ENCODE data around the gene ANKIB1.

The ANKIB1 gene

DNA sequence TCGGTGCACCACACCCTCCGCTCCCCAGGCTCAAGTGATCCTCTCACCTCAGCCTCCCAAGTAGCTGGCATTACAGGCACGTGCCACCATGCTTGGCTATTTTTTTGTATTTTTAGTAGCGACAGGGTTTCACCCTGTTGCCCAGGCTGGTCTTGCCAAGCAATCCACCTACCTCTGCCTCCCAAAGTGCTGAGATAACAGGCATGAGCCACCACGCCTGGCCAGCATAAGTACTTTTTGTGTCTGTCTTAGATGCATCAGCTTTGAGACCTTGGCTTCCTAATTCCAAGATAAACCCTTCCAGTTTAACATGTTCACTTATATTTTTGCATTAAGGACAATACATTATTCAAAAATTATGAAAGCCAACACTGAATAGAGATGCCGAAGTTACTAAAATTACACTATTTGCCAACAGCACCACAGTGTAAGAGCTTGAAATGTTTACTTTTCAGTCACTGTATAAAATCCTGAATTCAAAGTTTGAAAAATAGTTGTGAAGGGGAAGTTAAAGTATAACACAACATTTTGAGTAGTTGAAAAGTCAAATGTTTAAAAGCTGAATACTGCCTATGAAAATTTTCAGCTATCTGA lies 36.5 kb downstream of the ANKIB1 start:
- Histone ChIP-seq H3K4me3 (no peak overlapping the region), H3K9me3 (no peaks in the 10 kb centered on the region), H3K27me3 (ENCODE audit: low read depth) (no peaks in the 10 kb centered on the region), H3K4me1 (no peaks in the 10 kb centered on the region), H3K36me3 (replicated peaks) (no peaks in the 10 kb centered on the region)
- in situ Hi-C loops (cut with MboI; ENCODE audit: low sequenced_read_pairs): no loop called here
- no peak for DNase-seq (ENCODE audit: low spot score in 2 of 2)

DNA sequence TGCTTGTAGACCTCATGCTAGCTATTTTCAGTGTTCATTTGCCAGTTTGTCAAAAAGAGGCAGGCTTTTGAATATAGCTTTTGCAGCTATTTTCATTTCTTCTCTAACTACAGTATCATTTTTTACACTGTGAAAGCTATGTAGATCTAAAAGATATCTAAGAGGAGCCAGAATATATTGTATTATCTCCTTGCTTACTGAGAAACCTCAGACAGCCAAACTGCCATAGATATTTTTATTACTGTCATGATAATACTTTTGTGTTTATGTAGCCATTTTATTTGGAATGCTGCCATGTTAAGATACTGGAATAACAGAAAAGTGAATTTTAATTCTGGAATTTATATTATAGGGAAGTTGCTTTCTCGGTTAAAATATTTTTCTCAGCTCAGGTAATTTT lies 37.2 kb downstream of the ANKIB1 start:
- no peaks in the 10 kb centered on the region for H3K4me1 ChIP-seq
- H3K27me3 ChIP-seq (ENCODE audit: low read depth): no peaks in the 10 kb centered on the region
- H3K9me3 ChIP-seq: no peaks in the 10 kb centered on the region
- no peak overlapping the region for H3K4me3 ChIP-seq
- DNase-seq (ENCODE audit: low spot score in 2 of 2): no peak
- in situ Hi-C loops (cut with MboI; ENCODE audit: low sequenced_read_pairs): no loop called here
- H3K36me3 ChIP-seq (replicated peaks): no peaks in the 10 kb centered on the region

DNA sequence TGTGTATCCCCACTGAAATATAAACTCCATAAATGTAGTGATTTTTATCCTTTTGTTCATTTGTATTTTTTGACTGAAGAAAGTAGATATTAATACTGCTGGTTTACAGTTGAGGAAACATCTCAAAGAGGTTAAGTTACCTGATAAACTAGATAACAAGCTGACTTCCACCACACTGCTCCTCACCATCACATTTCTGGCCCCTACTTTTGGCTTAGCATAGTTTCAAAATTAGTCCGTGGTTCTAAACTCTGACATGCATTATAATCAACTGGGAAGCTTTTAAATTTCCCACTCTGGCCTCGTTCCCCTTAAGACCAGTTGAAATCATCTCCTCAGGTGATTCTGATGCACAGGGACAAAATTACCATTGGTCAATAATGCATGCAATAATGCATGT lies 43.5 kb downstream of the ANKIB1 start:
- H3K9me3 ChIP-seq: no peaks in the 10 kb centered on the region
- H3K36me3 ChIP-seq (replicated peaks): no peaks in the 10 kb centered on the region
- H3K4me3 ChIP-seq: no peak overlapping the region
- H3K27me3 ChIP-seq (ENCODE audit: low read depth): no peaks in the 10 kb centered on the region
- DNase-seq (ENCODE audit: low spot score in 2 of 2): no peak
- H3K4me1 ChIP-seq: peaks cover 17% of the 10 kb centered on the region
- in situ Hi-C loops (cut with MboI; ENCODE audit: low sequenced_read_pairs): no loop called here

DNA sequence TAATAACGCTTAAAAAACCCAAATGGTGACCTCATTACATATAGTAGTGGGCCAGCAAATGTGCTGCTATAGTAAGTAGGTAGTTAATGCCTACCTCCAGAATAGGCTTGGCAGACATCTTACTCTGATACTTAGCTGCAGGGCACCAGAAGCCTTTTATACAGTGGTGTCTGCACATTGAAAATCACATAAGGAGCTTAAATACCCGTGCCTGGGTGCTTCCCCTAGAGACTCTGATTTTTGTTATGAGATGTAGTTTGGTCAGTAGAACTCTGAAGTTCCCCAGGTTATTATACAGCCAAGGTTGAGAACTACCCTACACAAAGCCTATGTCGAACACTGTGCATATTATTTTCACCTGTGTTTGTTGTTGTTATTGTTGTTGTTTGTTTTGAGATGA lies 47.2 kb downstream of the ANKIB1 start:
- Histone ChIP-seq H3K4me1 (peaks cover 34% of the 10 kb centered on the region), H3K27me3 (ENCODE audit: low read depth) (no peaks in the 10 kb centered on the region), H3K4me3 (no peak overlapping the region), H3K36me3 (replicated peaks) (peaks cover 3% of the 10 kb centered on the region; the same call in 1 of the 2 replicates), H3K9me3 (no peaks in the 10 kb centered on the region)
- DNase-seq (ENCODE audit: low spot score in 2 of 2): peak; percentile 36 to 54
- in situ Hi-C loops (cut with MboI; ENCODE audit: low sequenced_read_pairs): no loop called here

DNA sequence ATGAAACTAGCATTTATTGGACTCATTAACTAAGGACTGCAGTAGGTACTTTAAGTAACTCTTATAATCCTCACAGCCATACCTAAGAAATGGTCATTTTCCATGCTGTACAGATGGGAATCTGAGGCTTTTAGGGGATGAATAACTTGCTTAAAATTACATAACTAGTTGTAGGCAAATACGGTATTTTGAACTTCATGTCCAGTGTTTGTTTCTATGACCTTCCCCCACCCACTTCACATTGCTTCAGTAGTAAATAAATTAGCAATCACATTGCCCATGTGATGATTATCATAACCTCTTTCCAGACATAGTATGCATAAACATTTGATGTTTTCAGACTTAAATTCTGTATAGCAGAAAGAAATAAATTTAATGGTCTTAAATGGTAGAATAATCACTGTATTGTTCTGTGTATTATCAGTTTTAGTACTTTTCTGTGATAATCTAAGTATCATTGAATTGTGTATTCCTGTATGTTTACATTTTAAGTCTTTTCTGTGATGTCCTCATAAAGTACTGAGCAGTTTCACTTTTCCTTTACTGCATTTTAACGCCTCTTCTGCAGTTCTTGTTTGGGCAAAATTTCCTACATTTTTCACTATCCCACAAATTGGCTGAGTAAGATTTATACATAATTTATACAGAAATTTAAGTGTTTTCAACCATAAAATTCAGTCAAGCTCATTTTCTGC lies 48.3 kb downstream of the ANKIB1 start:
- in situ Hi-C loops (cut with MboI; ENCODE audit: low sequenced_read_pairs): no loop called here
- Histone ChIP-seq H3K9me3 (no peaks in the 10 kb centered on the region), H3K4me1 (peaks cover 34% of the 10 kb centered on the region), H3K36me3 (replicated peaks) (peaks cover 3% of the 10 kb centered on the region; the same call in 1 of the 2 replicates), H3K4me3 (no peak overlapping the region), H3K27me3 (ENCODE audit: low read depth) (no peaks in the 10 kb centered on the region)
- DNase-seq (ENCODE audit: low spot score in 2 of 2): no peak

DNA sequence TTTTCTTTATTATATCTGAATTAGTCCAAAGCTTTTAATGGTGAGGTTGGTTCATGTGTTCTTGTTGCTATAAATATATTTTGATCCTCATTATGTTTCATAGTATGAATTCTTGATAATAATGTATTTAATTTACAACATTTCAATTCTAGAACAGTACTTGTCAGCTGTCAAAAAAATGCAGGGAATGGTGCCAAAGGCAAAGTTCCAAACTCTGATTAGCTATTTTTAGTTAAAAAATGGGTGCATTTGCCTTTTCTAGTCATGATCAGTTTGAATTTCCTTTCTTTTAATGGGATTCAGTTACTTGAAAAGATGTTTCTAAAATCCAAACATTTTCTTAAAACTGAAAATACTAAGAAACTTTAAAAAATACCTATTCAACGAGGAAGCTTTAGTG lies 49.6 kb downstream of the ANKIB1 start:
- no peaks in the 10 kb centered on the region for H3K27me3 ChIP-seq (ENCODE audit: low read depth)
- DNase-seq (ENCODE audit: low spot score in 2 of 2): no peak
- H3K4me1 ChIP-seq: peaks cover 34% of the 10 kb centered on the region
- in situ Hi-C loops (cut with MboI; ENCODE audit: low sequenced_read_pairs): no loop called here
- no peak overlapping the region for H3K4me3 ChIP-seq
- peaks cover 3% of the 10 kb centered on the region; the same call in 1 of the 2 replicates for H3K36me3 ChIP-seq (replicated peaks)
- no peaks in the 10 kb centered on the region for H3K9me3 ChIP-seq

DNA sequence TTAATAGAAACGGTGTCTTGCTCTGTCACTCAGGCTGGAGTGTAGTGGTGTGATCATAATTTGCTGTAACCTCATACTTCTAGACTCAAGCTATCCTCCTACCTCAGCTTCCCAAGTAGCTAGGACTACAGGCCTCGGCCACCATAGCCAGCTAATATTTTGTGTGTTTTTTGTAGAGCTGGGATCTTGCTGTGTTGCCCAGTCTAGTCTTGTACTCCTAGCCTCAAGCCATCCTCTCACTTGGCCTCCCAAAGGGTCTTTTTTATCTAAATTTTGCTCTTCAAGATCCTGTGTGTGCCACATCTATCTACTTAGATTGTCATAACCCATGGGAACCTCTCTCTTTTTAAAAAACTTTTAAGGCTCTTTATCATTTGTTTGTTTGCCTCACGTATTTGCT lies 50.5 kb downstream of the ANKIB1 start:
- Histone ChIP-seq H3K4me3 (no peak overlapping the region), H3K36me3 (replicated peaks) (peaks cover 3% of the 10 kb centered on the region; the same call in 1 of the 2 replicates), H3K9me3 (no peaks in the 10 kb centered on the region), H3K27me3 (ENCODE audit: low read depth) (no peaks in the 10 kb centered on the region), H3K4me1 (peaks cover 34% of the 10 kb centered on the region)
- DNase-seq (ENCODE audit: low spot score in 2 of 2): no peak
- in situ Hi-C loops (cut with MboI; ENCODE audit: low sequenced_read_pairs): no loop called here

DNA sequence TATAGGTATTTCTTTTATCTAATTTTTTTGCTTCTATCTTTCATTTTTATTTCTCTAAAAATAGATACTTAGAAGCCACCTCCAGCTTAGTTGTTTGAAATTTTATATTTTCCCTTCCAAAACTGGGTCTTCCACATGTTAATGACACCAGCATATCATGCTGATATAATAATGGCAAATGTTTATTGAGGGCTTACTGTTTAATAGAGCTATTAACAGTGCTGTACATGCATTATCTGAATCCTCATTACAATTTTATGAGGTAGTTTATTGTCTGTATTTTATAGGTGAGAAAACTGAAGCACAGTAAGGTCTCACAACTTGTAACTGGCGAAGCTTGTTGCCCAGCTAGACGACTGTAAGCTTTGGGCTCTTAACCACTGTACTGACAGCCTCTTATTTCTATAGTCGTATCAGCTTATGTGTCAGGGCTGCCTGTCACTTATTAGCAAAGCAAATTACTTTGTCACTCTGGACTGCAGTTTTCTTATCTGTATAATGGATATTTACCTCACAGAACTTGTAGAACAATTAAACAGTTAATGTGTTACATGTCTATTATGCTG lies 51.2 kb downstream of the ANKIB1 start:
- no peak overlapping the region for H3K4me3 ChIP-seq
- DNase-seq (ENCODE audit: low spot score in 2 of 2): no peak
- H3K4me1 ChIP-seq: peaks cover 34% of the 10 kb centered on the region
- peaks cover 3% of the 10 kb centered on the region; the same call in 1 of the 2 replicates for H3K36me3 ChIP-seq (replicated peaks)
- in situ Hi-C loops (cut with MboI; ENCODE audit: low sequenced_read_pairs): no loop called here
- H3K27me3 ChIP-seq (ENCODE audit: low read depth): no peaks in the 10 kb centered on the region
- H3K9me3 ChIP-seq: no peaks in the 10 kb centered on the region

DNA sequence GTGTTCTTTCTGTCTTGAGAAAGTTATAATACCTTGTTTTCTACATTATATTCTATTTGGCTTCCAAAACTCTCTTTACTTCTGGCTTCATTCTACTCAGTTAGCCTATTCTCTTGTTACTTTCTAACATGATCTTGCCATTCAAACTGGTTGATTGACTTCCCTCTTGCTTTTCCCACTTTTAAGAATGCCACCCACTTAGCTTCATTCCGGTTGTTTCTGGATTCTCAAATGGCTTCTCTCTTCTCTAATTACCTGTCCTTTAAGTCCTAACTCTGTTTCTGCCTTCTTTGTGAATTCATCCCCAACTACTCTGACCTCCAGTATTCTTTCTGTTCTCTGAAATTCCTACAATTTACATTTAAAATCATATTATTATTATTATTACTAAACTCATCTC lies 52.0 kb downstream of the ANKIB1 start:
- no peak for DNase-seq (ENCODE audit: low spot score in 2 of 2)
- Histone ChIP-seq H3K4me3 (no peak overlapping the region), H3K27me3 (ENCODE audit: low read depth) (no peaks in the 10 kb centered on the region), H3K36me3 (replicated peaks) (peaks cover 3% of the 10 kb centered on the region; the same call in 1 of the 2 replicates), H3K9me3 (no peaks in the 10 kb centered on the region), H3K4me1 (peaks cover 34% of the 10 kb centered on the region)
- in situ Hi-C loops (cut with MboI; ENCODE audit: low sequenced_read_pairs): no loop called here

DNA sequence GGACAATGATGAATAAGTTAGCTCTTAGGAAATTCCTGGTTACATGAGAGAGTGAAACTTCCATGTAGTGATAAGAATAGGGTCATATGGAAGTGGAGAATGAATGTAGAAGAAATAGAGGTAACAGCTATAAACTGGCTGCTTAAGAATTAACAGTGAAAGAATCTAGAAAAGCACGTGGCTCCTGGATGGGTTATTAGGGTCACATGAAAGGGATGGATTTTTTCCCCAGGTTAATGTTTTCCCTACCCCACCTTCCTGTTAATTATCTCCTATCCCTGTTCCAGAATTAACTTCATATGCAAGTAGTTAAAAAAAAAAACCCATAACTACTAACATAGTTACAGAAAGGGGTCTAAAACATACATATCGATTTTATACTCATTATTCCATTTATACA lies 58.0 kb downstream of the ANKIB1 start:
- no peak for DNase-seq (ENCODE audit: low spot score in 2 of 2)
- in situ Hi-C loops (cut with MboI; ENCODE audit: low sequenced_read_pairs): no loop called here
- H3K36me3 ChIP-seq (replicated peaks): no peaks in the 10 kb centered on the region

DNA sequence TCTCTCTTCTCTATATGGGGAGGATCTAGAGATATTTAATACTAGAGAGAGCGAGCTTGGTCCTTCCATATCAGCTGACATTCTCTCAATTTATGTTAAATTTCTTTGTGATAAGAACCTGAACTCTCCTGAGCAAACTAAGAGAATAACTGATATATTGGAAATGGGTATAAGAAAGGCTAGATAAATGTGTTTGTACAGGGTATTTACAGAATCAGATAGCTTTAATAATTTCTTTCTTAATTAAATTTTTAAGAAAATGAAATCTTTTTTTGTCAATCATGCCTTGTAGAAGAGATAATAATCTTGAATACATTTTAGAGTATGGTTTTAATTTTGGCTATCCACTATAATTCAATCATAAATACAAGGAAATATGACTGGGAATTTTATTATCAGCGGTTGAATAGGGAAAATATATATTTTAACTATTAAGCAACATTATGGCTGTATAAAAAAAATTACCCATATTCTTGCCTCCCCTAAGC lies 58.7 kb downstream of the ANKIB1 start:
- H3K27me3 ChIP-seq (ENCODE audit: low read depth): no peaks in the 10 kb centered on the region
- H3K36me3 ChIP-seq (replicated peaks): no peaks in the 10 kb centered on the region
- H3K4me1 ChIP-seq: no peaks in the 10 kb centered on the region
- in situ Hi-C loops (cut with MboI; ENCODE audit: low sequenced_read_pairs): no loop called here
- DNase-seq (ENCODE audit: low spot score in 2 of 2): no peak
- no peak overlapping the region for H3K4me3 ChIP-seq
- H3K9me3 ChIP-seq: no peaks in the 10 kb centered on the region

More for the DNA sequence above, 58.0 kb downstream of the ANKIB1 start:
- H3K4me3 ChIP-seq: no peak overlapping the region
- no peaks in the 10 kb centered on the region for H3K27me3 ChIP-seq (ENCODE audit: low read depth)
- H3K9me3 ChIP-seq: no peaks in the 10 kb centered on the region
- no peaks in the 10 kb centered on the region for H3K4me1 ChIP-seq

DNA sequence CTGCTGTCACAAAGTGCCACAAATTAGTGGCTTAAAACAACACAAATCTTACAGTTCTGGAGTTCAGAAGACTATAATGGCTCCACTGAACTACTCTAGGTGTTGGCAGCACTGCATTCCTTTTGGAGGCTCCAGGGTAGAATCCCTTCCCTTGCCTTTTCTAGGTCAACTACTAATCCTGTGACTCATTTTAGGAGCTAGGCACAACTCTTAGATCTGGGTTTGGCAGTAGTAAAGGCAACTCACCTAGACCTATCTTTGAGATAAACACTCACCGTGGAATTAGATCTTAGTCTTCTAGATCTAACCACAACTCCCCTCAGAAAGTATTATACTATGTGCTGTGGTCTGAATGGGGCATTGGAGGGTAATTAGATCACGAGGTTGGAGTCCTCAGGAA lies 60.4 kb downstream of the ANKIB1 start:
- no peaks in the 10 kb centered on the region for H3K4me1 ChIP-seq
- no peak overlapping the region for H3K4me3 ChIP-seq
- in situ Hi-C loops (cut with MboI; ENCODE audit: low sequenced_read_pairs): no loop called here
- H3K36me3 ChIP-seq (replicated peaks): no peaks in the 10 kb centered on the region
- H3K27me3 ChIP-seq (ENCODE audit: low read depth): no peaks in the 10 kb centered on the region
- no peaks in the 10 kb centered on the region for H3K9me3 ChIP-seq
- no peak for DNase-seq (ENCODE audit: low spot score in 2 of 2)

DNA sequence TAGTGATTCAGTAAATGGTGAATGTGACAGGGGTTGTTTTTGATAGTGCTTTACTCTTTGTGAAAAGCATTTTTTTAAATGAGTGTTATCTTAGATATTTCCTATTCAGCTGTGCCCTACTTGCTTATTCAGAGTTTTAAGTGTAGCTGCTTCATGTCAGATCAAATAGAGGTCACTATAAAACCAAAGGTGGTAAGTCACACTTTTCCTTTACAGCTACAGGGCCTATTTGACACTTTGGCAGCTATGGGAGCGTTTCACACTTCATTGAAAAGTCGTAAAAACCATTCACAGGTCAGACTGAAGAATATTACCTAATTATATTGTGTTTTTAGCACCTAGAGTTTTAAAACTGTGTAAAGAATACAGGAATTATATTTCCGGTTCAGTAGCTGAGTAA lies 67.3 kb downstream of the ANKIB1 start:
- no peaks in the 10 kb centered on the region for H3K27me3 ChIP-seq (ENCODE audit: low read depth)
- no peak overlapping the region for H3K4me3 ChIP-seq
- in situ Hi-C loops (cut with MboI; ENCODE audit: low sequenced_read_pairs): no loop called here
- no peaks in the 10 kb centered on the region for H3K4me1 ChIP-seq
- H3K36me3 ChIP-seq (replicated peaks): no peaks in the 10 kb centered on the region
- no peak for DNase-seq (ENCODE audit: low spot score in 2 of 2)
- no peaks in the 10 kb centered on the region for H3K9me3 ChIP-seq

DNA sequence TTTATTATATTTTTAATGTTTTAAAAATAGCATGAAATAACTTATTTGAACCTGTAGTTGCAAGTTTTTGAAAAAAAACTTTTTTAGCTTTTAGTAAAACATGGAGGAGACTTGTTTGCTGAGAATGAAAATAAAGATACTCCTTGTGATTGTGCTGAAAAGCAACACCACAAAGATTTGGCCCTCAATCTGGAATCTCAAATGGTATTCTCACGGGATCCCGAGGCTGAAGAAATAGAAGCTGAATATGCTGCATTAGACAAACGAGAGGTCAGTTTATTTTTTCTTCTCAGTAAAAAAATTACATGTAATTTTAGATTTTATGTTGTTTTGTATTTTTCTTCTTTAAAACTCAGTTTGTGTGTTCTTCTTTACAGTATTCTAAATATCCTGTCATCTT lies 73.5 kb downstream of the ANKIB1 start:
- H3K9me3 ChIP-seq: no peaks in the 10 kb centered on the region
- H3K4me3 ChIP-seq: no peak overlapping the region
- no peaks in the 10 kb centered on the region for H3K36me3 ChIP-seq (replicated peaks)
- H3K27me3 ChIP-seq (ENCODE audit: low read depth): no peaks in the 10 kb centered on the region
- no peaks in the 10 kb centered on the region for H3K4me1 ChIP-seq
- no peak for DNase-seq (ENCODE audit: low spot score in 2 of 2)
- in situ Hi-C loops (cut with MboI; ENCODE audit: low sequenced_read_pairs): no loop called here
